ENCODE measurements around the gene KRTAP20-2. TPM values are rescaled to one million over a fixed set of nuclear protein-coding genes. Genes with fewer than 3 reads are reported as not detected.

The KRTAP20-2 gene
- total and polyA plus RNA-seq, 5 donors from 2014 or later: not detected

- H3K9me3 ChIP-seq (ENCODE audit: control insufficient read depth in 2 of 2, low read length in 2 of 2): no peaks in the 10 kb centered on the region
- H3K27ac ChIP-seq (ENCODE audit: insufficient read depth, low read length, poor library complexity, severe bottlenecking): no peak overlapping the region
- peak overlapping the region in 1 of 4 donors; percentile 33 for H3K4me3 Mint-ChIP-seq
- H3K27ac Mint-ChIP-seq: no peak overlapping the region
- no peaks in the 10 kb centered on the region for H3K4me1 Mint-ChIP-seq
- DNase-seq (no peak), ATAC-seq (ENCODE audit: low read depth in 2 of 2) (no peak)
- no peak overlapping the region for H3K4me3 ChIP-seq (ENCODE audit: low read depth, low read length)
- H3K27me3 ChIP-seq (ENCODE audit: control insufficient read depth, insufficient read depth, low read length): no peaks in the 10 kb centered on the region
- no peaks in the 10 kb centered on the region for H3K36me3 Mint-ChIP-seq
- H3K9me3 Mint-ChIP-seq: peaks cover 0 to 7% (median 0%) of the 10 kb centered on the region in 7 donors
- H3K27me3 Mint-ChIP-seq: no peaks in the 10 kb centered on the region
- H3K4me1 ChIP-seq (ENCODE audit: control insufficient read depth, insufficient read depth, low read length, poor library complexity, severe bottlenecking): no peaks in the 10 kb centered on the region
- H3K36me3 ChIP-seq (ENCODE audit: control insufficient read depth, insufficient read depth, low read length): no peaks in the 10 kb centered on the region
These were observed 19.8 kb upstream of the KRTAP20-2 start for GRCh38 chr21:30615199-30615598.

DNA sequence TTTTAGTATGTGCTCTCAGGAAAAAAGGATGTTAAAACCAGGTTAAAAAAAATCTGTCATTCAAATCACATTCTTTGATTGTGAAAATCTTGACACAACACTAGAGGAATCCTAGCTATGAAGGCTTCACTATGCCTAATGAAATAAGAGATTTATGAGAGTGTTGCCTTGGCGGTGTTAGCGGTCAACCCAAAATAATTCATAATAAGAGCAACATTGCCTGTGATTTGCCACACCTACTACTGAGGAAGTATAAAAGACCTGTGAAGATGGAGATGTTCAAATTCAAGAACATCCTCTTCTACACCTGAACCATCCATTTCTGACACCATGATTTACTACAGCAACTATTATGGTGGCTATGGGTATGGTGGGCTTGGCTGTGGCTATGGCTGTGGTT is 18.9 kb upstream of the KRTAP20-2 start, which contains the start of gene KRTAP20-1:
TSS of gene KRTAP20-1 (plus strand) at position 301 of the 400 bp plus-strand sequence. CDS start at position 331, 30 bp downstream.
- no peak within 1 kb of the TSS for H3K4me3 Mint-ChIP-seq
- Histone ChIP-seq H3K27ac (ENCODE audit: insufficient read depth, low read length, poor library complexity, severe bottlenecking) (no peak within 1 kb of the TSS), H3K9me3 (ENCODE audit: control insufficient read depth in 2 of 2, low read length in 2 of 2) (no peaks in the 10 kb centered on the region), H3K27me3 (ENCODE audit: control insufficient read depth, insufficient read depth, low read length) (no peaks in the 10 kb centered on the region), H3K36me3 (ENCODE audit: control insufficient read depth, insufficient read depth, low read length) (no peaks in the 10 kb centered on the region), H3K4me3 (ENCODE audit: low read depth, low read length) (no peak within 1 kb of the TSS), H3K4me1 (ENCODE audit: control insufficient read depth, insufficient read depth, low read length, poor library complexity, severe bottlenecking) (no peaks in the 10 kb centered on the region)
- ATAC-seq (ENCODE audit: low read depth in 2 of 2): no peak
- no peaks in the 10 kb centered on the region for H3K4me1 Mint-ChIP-seq
- DNase-seq: no peak
- peaks cover 0 to 5% (median 0%) of the 10 kb centered on the region in 7 donors for H3K9me3 Mint-ChIP-seq
- no peaks in the 10 kb centered on the region for H3K27me3 Mint-ChIP-seq
- H3K36me3 Mint-ChIP-seq: no peaks in the 10 kb centered on the region
- no peak within 1 kb of the TSS for H3K27ac Mint-ChIP-seq

DNA sequence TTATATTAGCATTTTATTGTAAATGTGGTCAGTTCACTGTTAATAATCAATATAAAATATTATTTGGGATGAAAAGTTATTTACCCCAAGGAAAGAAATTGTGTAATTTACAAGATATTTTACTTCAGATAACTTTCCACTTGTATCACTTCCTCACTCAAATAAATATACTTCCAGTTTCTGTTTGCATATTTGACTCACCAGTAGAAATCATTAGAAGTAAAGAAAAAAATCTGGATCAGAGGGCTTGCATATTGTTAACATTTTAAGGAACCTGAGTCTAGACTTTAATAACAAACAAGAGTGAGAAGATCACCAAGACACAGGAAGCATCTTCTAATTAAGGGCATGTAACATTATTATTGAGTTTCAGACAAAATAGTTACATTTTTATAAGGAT is 14.9 kb upstream of the KRTAP20-2 start:
- no peaks in the 10 kb centered on the region for H3K27me3 Mint-ChIP-seq
- no peaks in the 10 kb centered on the region for H3K36me3 Mint-ChIP-seq
- Histone ChIP-seq H3K4me1 (ENCODE audit: control insufficient read depth, insufficient read depth, low read length, poor library complexity, severe bottlenecking) (no peaks in the 10 kb centered on the region), H3K27me3 (ENCODE audit: control insufficient read depth, insufficient read depth, low read length) (no peaks in the 10 kb centered on the region), H3K9me3 (ENCODE audit: control insufficient read depth in 2 of 2, low read length in 2 of 2) (no peaks in the 10 kb centered on the region), H3K36me3 (ENCODE audit: control insufficient read depth, insufficient read depth, low read length) (no peaks in the 10 kb centered on the region), H3K27ac (ENCODE audit: insufficient read depth, low read length, poor library complexity, severe bottlenecking) (no peak overlapping the region), H3K4me3 (ENCODE audit: low read depth, low read length) (no peak overlapping the region)
- ATAC-seq (ENCODE audit: low read depth in 2 of 2) (no peak), DNase-seq (no peak)
- H3K27ac Mint-ChIP-seq: no peak overlapping the region
- H3K4me1 Mint-ChIP-seq: no peaks in the 10 kb centered on the region
- H3K9me3 Mint-ChIP-seq: peaks cover 0 to 4% (median 3%) of the 10 kb centered on the region in 7 donors
- no peak overlapping the region for H3K4me3 Mint-ChIP-seq

DNA sequence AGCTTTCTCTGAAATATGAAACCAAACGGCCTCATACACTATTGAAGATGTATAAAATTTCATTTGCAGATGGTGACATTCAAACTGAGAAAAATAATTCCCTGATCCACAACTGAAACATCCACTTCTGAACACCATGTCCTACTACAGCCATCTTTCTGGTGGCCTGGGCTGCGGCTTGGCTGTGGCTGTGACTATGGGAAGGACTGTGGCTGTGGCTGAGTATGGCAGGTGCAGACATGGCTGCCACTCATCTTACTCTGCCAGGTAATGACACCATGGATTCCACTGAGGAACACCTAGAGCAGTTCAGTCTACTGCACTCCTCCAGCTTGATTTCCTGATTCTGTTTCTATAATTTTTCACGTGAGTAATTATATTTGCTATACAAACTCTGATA is 14.5 kb upstream of the KRTAP20-2 start, which contains the start of gene KRTAP20-4:
TSS of gene KRTAP20-4 (plus strand) at position 106 of the 400 bp plus-strand sequence.
- Mint-ChIP-seq H3K36me3 (no peaks in the 10 kb centered on the region), H3K4me3 (no peak within 1 kb of the TSS), H3K4me1 (no peaks in the 10 kb centered on the region), H3K27me3 (no peaks in the 10 kb centered on the region), H3K27ac (no peak within 1 kb of the TSS), H3K9me3 (peaks cover 0 to 4% (median 3%) of the 10 kb centered on the region in 7 donors)
- Histone ChIP-seq H3K4me3 (ENCODE audit: low read depth, low read length) (no peak within 1 kb of the TSS), H3K27me3 (ENCODE audit: control insufficient read depth, insufficient read depth, low read length) (no peaks in the 10 kb centered on the region), H3K9me3 (ENCODE audit: control insufficient read depth in 2 of 2, low read length in 2 of 2) (no peaks in the 10 kb centered on the region), H3K36me3 (ENCODE audit: control insufficient read depth, insufficient read depth, low read length) (no peaks in the 10 kb centered on the region), H3K4me1 (ENCODE audit: control insufficient read depth, insufficient read depth, low read length, poor library complexity, severe bottlenecking) (no peaks in the 10 kb centered on the region), H3K27ac (ENCODE audit: insufficient read depth, low read length, poor library complexity, severe bottlenecking) (no peak within 1 kb of the TSS)
- no peak for DNase-seq
- ATAC-seq (ENCODE audit: low read depth in 2 of 2): no peak

DNA sequence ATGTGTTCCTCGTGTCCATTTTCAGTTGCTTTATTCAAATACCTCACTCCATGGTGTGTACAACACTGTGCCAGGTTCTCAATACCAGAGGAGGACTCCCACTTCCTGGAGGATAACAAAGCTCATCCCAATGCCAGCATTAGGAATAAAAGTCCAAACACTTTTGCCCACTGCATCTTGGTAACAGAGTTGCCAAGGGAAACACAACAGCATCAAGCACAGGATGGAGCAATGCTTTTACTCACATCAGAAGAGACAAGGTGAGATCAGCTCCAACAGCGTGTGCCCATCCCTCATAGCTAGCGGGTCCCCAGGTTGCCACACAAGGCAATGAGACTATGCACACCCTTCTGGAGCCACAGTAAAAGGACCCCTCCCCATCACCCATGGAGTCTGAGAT is 11.6 kb upstream of the KRTAP20-2 start:
- ATAC-seq (ENCODE audit: low read depth in 2 of 2) (no peak), DNase-seq (no peak)
- no peaks in the 10 kb centered on the region for H3K4me1 Mint-ChIP-seq
- H3K4me3 ChIP-seq (ENCODE audit: low read depth, low read length): no peak overlapping the region
- H3K36me3 Mint-ChIP-seq: no peaks in the 10 kb centered on the region
- H3K27ac Mint-ChIP-seq: no peak overlapping the region
- no peaks in the 10 kb centered on the region for H3K27me3 Mint-ChIP-seq
- no peak overlapping the region for H3K27ac ChIP-seq (ENCODE audit: insufficient read depth, low read length, poor library complexity, severe bottlenecking)
- H3K27me3 ChIP-seq (ENCODE audit: control insufficient read depth, insufficient read depth, low read length): no peaks in the 10 kb centered on the region
- no peaks in the 10 kb centered on the region for H3K36me3 ChIP-seq (ENCODE audit: control insufficient read depth, insufficient read depth, low read length)
- H3K4me1 ChIP-seq (ENCODE audit: control insufficient read depth, insufficient read depth, low read length, poor library complexity, severe bottlenecking): no peaks in the 10 kb centered on the region
- H3K9me3 Mint-ChIP-seq: peaks cover 0 to 4% (median 3%) of the 10 kb centered on the region in 7 donors
- H3K9me3 ChIP-seq (ENCODE audit: control insufficient read depth in 2 of 2, low read length in 2 of 2): no peaks in the 10 kb centered on the region
- no peak overlapping the region for H3K4me3 Mint-ChIP-seq

GRCh38 chr21:30625449-30626165 is 9.4 kb upstream of the KRTAP20-2 start:
- no peaks in the 10 kb centered on the region for H3K36me3 Mint-ChIP-seq
- no peak for DNase-seq
- Histone ChIP-seq H3K27ac (ENCODE audit: insufficient read depth, low read length, poor library complexity, severe bottlenecking) (no peak overlapping the region), H3K36me3 (ENCODE audit: control insufficient read depth, insufficient read depth, low read length) (no peaks in the 10 kb centered on the region), H3K4me1 (ENCODE audit: control insufficient read depth, insufficient read depth, low read length, poor library complexity, severe bottlenecking) (no peaks in the 10 kb centered on the region), H3K9me3 (ENCODE audit: control insufficient read depth in 2 of 2, low read length in 2 of 2) (no peaks in the 10 kb centered on the region), H3K4me3 (ENCODE audit: low read depth, low read length) (no peak overlapping the region), H3K27me3 (ENCODE audit: control insufficient read depth, insufficient read depth, low read length) (no peaks in the 10 kb centered on the region)
- ATAC-seq (ENCODE audit: low read depth in 2 of 2): no peak
- H3K4me3 Mint-ChIP-seq: no peak overlapping the region
- peaks cover 0 to 4% (median 3%) of the 10 kb centered on the region in 7 donors for H3K9me3 Mint-ChIP-seq
- no peaks in the 10 kb centered on the region for H3K4me1 Mint-ChIP-seq
- H3K27ac Mint-ChIP-seq: no peak overlapping the region
- no peaks in the 10 kb centered on the region for H3K27me3 Mint-ChIP-seq

DNA sequence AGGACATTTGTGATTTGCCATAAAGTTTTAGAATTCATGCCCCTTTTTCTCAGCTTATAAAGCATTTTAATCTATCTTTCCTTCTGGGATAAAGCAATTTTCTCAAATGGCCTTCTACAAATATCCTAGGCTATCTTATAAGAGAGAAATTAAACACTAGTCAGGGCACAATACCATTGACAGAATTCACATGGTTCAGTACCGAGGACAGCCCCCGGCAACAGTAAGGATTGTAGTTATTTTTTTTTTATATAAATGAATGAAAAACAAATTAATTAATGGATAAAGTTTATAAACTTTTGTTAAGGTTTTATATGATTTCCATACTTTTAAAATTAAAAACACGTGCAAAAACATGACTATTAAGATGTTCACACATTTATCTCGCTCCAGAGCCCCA is 6.9 kb upstream of the KRTAP20-2 start:
- Histone ChIP-seq H3K4me1 (ENCODE audit: control insufficient read depth, insufficient read depth, low read length, poor library complexity, severe bottlenecking) (no peaks in the 10 kb centered on the region), H3K36me3 (ENCODE audit: control insufficient read depth, insufficient read depth, low read length) (no peaks in the 10 kb centered on the region), H3K4me3 (ENCODE audit: low read depth, low read length) (no peak overlapping the region), H3K9me3 (ENCODE audit: control insufficient read depth in 2 of 2, low read length in 2 of 2) (no peaks in the 10 kb centered on the region), H3K27me3 (ENCODE audit: control insufficient read depth, insufficient read depth, low read length) (no peaks in the 10 kb centered on the region), H3K27ac (ENCODE audit: insufficient read depth, low read length, poor library complexity, severe bottlenecking) (no peak overlapping the region)
- no peaks in the 10 kb centered on the region for H3K4me1 Mint-ChIP-seq
- ATAC-seq (ENCODE audit: low read depth in 2 of 2) (no peak), DNase-seq (no peak)
- no peaks in the 10 kb centered on the region for H3K27me3 Mint-ChIP-seq
- no peaks in the 10 kb centered on the region for H3K36me3 Mint-ChIP-seq
- no peak overlapping the region for H3K27ac Mint-ChIP-seq
- no peak overlapping the region for H3K4me3 Mint-ChIP-seq
- peaks cover 0 to 5% (median 4%) of the 10 kb centered on the region in 7 donors for H3K9me3 Mint-ChIP-seq

DNA sequence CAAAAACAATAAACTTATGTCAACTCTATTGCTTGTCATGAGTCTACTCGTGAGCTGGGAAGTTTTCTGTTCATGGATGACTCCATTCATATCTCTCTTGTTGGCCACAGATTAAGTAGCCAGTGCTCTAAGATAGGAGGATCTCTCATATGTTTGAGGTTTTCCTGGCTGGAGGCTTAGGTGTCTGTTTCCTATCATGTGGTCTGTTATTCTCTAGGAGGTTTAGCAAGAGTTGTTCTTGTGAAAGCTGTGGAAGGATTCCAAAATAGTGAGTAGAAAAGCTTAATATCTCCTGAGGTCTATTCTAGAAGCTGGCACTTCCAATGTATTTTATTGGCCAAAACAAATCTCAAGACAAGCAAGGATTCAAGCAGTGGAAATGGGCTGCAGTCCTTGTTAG is 5.8 kb upstream of the KRTAP20-2 start:
- H3K27me3 Mint-ChIP-seq: no peaks in the 10 kb centered on the region
- peaks cover 0 to 5% (median 3%) of the 10 kb centered on the region in 7 donors for H3K9me3 Mint-ChIP-seq
- Histone ChIP-seq H3K4me3 (ENCODE audit: low read depth, low read length) (no peak overlapping the region), H3K27me3 (ENCODE audit: control insufficient read depth, insufficient read depth, low read length) (no peaks in the 10 kb centered on the region), H3K4me1 (ENCODE audit: control insufficient read depth, insufficient read depth, low read length, poor library complexity, severe bottlenecking) (no peaks in the 10 kb centered on the region), H3K9me3 (ENCODE audit: control insufficient read depth in 2 of 2, low read length in 2 of 2) (no peaks in the 10 kb centered on the region), H3K27ac (ENCODE audit: insufficient read depth, low read length, poor library complexity, severe bottlenecking) (no peak overlapping the region), H3K36me3 (ENCODE audit: control insufficient read depth, insufficient read depth, low read length) (no peaks in the 10 kb centered on the region)
- ATAC-seq (ENCODE audit: low read depth in 2 of 2) (no peak), DNase-seq (no peak)
- no peak overlapping the region for H3K4me3 Mint-ChIP-seq
- H3K36me3 Mint-ChIP-seq: no peaks in the 10 kb centered on the region
- no peak overlapping the region for H3K27ac Mint-ChIP-seq
- no peaks in the 10 kb centered on the region for H3K4me1 Mint-ChIP-seq
